ENCODE results near the gene PHTF1. TPM values are rescaled to one million over a fixed set of nuclear protein-coding genes. Genes with fewer than 3 reads are reported as not detected.

The PHTF1 gene
- polyA plus RNA-seq, 1 donor from 2014 or later = 46.1 TPM

GRCh38 chr1:113804421-113805255 is 45.4 kb upstream of the PHTF1 start:
- no peak overlapping the region for H3K4me3 ChIP-seq (ENCODE audit: low read length)
- no peak overlapping the region for H3K9ac ChIP-seq (ENCODE audit: low read length)
- peaks cover 2% of the 10 kb centered on the region for H4K20me1 ChIP-seq (ENCODE audit: insufficient read depth)
- no peak overlapping the region for H2AFZ ChIP-seq (ENCODE audit: low read depth, low read length)
- no peak overlapping the region for H3K27ac ChIP-seq (ENCODE audit: low read length)
- no peaks in the 10 kb centered on the region for H3K27me3 ChIP-seq (ENCODE audit: insufficient read depth, low read depth, low read length)
- TF ChIP-seq, protein P1, sequence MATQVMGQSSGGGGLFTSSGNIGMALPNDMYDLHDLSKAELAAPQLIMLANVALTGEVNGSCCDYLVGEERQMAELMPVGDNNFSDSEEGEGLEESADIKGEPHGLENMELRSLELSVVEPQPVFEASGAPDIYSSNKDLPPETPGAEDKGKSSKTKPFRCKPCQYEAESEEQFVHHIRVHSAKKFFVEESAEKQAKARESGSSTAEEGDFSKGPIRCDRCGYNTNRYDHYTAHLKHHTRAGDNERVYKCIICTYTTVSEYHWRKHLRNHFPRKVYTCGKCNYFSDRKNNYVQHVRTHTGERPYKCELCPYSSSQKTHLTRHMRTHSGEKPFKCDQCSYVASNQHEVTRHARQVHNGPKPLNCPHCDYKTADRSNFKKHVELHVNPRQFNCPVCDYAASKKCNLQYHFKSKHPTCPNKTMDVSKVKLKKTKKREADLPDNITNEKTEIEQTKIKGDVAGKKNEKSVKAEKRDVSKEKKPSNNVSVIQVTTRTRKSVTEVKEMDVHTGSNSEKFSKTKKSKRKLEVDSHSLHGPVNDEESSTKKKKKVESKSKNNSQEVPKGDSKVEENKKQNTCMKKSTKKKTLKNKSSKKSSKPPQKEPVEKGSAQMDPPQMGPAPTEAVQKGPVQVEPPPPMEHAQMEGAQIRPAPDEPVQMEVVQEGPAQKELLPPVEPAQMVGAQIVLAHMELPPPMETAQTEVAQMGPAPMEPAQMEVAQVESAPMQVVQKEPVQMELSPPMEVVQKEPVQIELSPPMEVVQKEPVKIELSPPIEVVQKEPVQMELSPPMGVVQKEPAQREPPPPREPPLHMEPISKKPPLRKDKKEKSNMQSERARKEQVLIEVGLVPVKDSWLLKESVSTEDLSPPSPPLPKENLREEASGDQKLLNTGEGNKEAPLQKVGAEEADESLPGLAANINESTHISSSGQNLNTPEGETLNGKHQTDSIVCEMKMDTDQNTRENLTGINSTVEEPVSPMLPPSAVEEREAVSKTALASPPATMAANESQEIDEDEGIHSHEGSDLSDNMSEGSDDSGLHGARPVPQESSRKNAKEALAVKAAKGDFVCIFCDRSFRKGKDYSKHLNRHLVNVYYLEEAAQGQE (IDR thresholded peaks at IDR 0.05; ENCODE audit: borderline replicate concordance) = no peak
- TF ChIP-seq, protein P2, sequence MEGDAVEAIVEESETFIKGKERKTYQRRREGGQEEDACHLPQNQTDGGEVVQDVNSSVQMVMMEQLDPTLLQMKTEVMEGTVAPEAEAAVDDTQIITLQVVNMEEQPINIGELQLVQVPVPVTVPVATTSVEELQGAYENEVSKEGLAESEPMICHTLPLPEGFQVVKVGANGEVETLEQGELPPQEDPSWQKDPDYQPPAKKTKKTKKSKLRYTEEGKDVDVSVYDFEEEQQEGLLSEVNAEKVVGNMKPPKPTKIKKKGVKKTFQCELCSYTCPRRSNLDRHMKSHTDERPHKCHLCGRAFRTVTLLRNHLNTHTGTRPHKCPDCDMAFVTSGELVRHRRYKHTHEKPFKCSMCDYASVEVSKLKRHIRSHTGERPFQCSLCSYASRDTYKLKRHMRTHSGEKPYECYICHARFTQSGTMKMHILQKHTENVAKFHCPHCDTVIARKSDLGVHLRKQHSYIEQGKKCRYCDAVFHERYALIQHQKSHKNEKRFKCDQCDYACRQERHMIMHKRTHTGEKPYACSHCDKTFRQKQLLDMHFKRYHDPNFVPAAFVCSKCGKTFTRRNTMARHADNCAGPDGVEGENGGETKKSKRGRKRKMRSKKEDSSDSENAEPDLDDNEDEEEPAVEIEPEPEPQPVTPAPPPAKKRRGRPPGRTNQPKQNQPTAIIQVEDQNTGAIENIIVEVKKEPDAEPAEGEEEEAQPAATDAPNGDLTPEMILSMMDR (IDR thresholded peaks at IDR 0.05; ENCODE audit: poor library complexity, severe bottlenecking) = no peak
- no peak for TF ChIP-seq MXI1 (conservative IDR thresholded peaks at IDR 0.05; ENCODE audit: poor library complexity, severe bottlenecking)
- no peak for TF ChIP-seq RAD21 (conservative IDR thresholded peaks at IDR 0.05)
- no peak for TF ChIP-seq EZH2 (IDR thresholded peaks at IDR 0.05; ENCODE audit: borderline replicate concordance, insufficient read depth, low read length, poor library complexity, severe bottlenecking)
- TF ChIP-seq TAF1 (IDR thresholded peaks at IDR 0.05; ENCODE audit: low read depth) = no peak
- no peaks in the 10 kb centered on the region for H3K9me3 ChIP-seq (ENCODE audit: low read length)
- H3K4me2 ChIP-seq (ENCODE audit: low read length) = no peak overlapping the region
- no peaks in the 10 kb centered on the region for H3K9me2 ChIP-seq (ENCODE audit: insufficient read depth, low read length)
- H3K36me3 ChIP-seq (ENCODE audit: insufficient read depth, low read length) = no peaks in the 10 kb centered on the region
- H3F3A ChIP-seq (ENCODE audit: insufficient read depth, low read length, poor library complexity, severe bottlenecking) = no peaks in the 10 kb centered on the region
- peaks cover 98% of the 10 kb centered on the region for H3K79me2 ChIP-seq (replicated peaks; ENCODE audit: insufficient read depth, low read length)

GRCh38 chr1:113802367-113803007 is 43.2 kb upstream of the PHTF1 start:
- Histone ChIP-seq H3K9me3 (ENCODE audit: low read length) (no peaks in the 10 kb centered on the region), H3K27me3 (ENCODE audit: insufficient read depth, low read depth, low read length) (no peaks in the 10 kb centered on the region), H3F3A (ENCODE audit: insufficient read depth, low read length, poor library complexity, severe bottlenecking) (no peaks in the 10 kb centered on the region), H3K9ac (ENCODE audit: low read length) (no peak overlapping the region), H4K20me1 (ENCODE audit: insufficient read depth) (peaks cover 2% of the 10 kb centered on the region), H3K27ac (ENCODE audit: low read length) (no peak overlapping the region), H3K4me2 (ENCODE audit: low read length) (no peak overlapping the region), H3K36me3 (ENCODE audit: insufficient read depth, low read length) (no peaks in the 10 kb centered on the region), H3K79me2 (replicated peaks; ENCODE audit: insufficient read depth, low read length) (peaks cover 89% of the 10 kb centered on the region), H2AFZ (ENCODE audit: low read depth, low read length) (no peak overlapping the region), H3K4me3 (ENCODE audit: low read length) (no peak overlapping the region), H3K9me2 (ENCODE audit: insufficient read depth, low read length) (no peaks in the 10 kb centered on the region)
- no peak for TF ChIP-seq MXI1 (conservative IDR thresholded peaks at IDR 0.05; ENCODE audit: poor library complexity, severe bottlenecking)
- TF ChIP-seq, protein P1 (IDR thresholded peaks at IDR 0.05; ENCODE audit: borderline replicate concordance) = no peak
- no peak for TF ChIP-seq EZH2 (IDR thresholded peaks at IDR 0.05; ENCODE audit: borderline replicate concordance, insufficient read depth, low read length, poor library complexity, severe bottlenecking)
- TF ChIP-seq RAD21 (conservative IDR thresholded peaks at IDR 0.05) = no peak
- TF ChIP-seq, protein P2 (IDR thresholded peaks at IDR 0.05; ENCODE audit: poor library complexity, severe bottlenecking) = no peak
- TF ChIP-seq EP300 (conservative IDR thresholded peaks at IDR 0.05; ENCODE audit: poor library complexity, severe bottlenecking) = no peak
- no peak for TF ChIP-seq TAF1 (IDR thresholded peaks at IDR 0.05; ENCODE audit: low read depth)
- TF ChIP-seq POLR2AphosphoS5 (IDR thresholded peaks at IDR 0.05) = no peak
- no peak for TF ChIP-seq SMC3 (conservative IDR thresholded peaks at IDR 0.05; ENCODE audit: poor library complexity)

All from neural cell (in vitro differentiated cells).